ENCODE data around the gene CCR7.

The CCR7 gene

DNA sequence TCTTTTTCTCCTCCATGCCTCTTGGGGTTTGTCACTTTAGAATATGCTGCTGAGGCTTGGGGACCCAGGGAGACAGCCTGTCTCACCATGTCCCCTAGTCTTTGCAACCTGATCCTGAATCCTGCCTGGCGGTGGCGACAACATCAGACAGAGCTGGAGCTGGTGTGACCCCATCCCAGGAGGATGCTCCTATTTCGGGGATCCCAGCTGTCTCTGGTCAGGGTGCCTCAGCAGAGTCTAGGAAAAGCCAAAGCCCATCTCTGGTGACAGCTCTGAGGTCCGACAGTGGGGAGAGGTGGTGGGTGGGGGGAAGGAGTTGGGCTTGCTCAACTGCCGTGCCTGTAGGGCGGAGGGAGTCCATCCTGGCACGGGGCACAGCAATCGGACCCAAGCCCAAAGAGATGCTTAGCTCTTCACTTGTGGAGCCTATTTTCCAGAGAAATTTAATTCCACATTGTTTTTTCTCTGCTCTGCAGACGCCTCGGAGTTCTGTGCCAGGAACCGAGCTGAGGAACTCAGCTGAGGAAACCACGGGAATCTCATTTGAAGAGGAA, 53.5 kb downstream of the CCR7 start:
- DNase-seq = no peak

GRCh38 chr17:40511136-40511535, 54.1 kb downstream of the CCR7 start:
- no peak for DNase-seq

- no peak for DNase-seq
Observed at GRCh38 chr17:40510328-40510648, 55.0 kb downstream of the CCR7 start.

DNA sequence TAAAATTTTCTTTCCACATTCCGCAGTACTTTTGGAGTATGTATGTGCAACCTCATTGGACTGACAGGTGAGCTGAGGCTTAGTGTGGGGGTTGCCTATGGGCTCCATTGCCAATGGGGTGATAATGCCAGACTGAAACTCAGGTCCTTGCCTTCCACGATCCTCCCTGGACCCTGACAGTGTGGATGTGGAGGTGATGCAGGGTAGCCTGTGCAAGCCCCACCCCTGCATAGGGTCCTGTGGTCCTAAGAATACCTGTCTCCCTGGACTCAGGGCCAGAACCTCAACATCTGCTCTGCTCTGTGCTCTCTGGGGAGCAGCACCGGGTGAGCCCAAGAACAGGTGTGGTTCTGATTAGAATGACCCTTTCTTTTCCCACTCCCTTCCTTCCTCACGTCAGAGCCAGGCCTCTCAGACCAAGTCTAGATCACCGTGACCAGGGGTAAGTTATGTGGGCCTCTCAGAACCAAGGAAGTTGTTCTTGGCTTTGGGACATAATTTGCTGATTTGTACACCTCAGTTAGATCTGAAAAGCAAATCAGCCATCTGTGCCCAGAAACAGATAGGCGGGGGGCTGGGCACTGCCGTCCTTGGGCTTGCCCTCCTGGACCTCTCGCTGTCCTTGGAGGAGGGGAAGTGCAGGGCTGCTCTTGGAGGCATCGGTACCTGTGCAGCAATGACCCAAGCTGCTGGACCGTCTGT, 55.5 kb downstream of the CCR7 start:
- DNase-seq = no peak

GRCh38 chr17:40506786-40507185, 58.5 kb downstream of the CCR7 start:
- DNase-seq = no peak

Measured in SHP77 (cell line).